Activated effector memory CD4-positive, alpha-beta T cell treated with anti-CD3 and anti-CD28 coated beads, Interleukin-2, amount 50 U/mL, for 16 hours (primary cell): ENCODE data around the gene SLC39A1.

Experiments
- DNase-seq: peaks from one replicate; pipeline ENCODE4 v3.0.0-alpha.2; 2020

Gene SLC39A1

GRCh38 chr1:153945795-153946621 is 17.3 kb downstream of the SLC39A1 start:
- DNase-seq: peak; percentile 91

DNA sequence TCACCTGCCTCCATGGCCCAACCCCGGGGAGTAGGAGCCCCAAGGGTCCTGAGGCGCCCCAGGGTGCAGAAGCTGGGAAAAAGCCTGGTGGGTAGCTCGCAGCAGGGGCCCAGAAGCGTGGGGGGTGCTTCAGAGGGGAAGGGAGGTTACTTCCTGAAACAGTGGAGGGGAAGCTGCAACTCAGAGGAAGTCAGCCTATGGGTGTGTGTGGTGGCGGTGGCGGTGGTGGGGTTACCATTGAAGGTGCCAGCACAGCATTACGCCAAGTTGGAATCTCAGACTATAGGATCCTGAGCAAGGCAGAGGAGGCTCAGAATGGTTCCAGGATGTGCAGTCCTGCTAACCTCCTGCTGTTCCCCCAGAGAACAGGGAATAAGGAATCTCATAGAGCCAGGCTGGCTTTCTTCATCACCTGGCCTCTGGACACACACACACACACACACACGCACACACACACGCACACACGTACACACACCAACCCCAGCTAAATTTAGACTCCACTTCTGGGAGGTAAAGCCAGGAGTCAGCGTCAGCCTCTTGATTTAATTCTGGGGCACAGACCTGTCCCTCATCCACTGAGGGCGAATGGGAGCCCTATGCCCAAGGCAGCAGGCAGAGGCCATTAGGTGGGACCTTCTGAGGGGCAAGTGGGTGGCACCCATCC is 18.1 kb downstream of the SLC39A1 start:
- DNase-seq: peak; percentile 90

DNA sequence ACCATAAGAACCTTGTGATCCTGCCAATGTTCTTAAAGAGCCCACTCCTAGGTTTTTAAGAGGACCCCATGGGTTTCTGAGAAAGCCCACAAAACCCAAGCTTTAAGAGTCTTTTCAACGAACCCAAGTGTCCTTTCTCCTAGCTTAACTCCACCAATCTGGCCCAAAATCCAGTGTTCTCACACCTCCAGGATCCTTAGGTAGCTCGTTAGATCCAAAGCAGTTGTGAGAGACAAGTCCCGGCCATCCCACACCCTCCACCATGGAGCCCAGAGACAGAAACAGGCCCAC is 18.6 kb downstream of the SLC39A1 start:
- no peak for DNase-seq

- no peak for DNase-seq
These were observed 19.1 kb downstream of the SLC39A1 start for GRCh38 chr1:153944005-153944826.

- DNase-seq: no peak
These were observed 20.4 kb downstream of the SLC39A1 start for GRCh38 chr1:153942766-153943549.

DNA sequence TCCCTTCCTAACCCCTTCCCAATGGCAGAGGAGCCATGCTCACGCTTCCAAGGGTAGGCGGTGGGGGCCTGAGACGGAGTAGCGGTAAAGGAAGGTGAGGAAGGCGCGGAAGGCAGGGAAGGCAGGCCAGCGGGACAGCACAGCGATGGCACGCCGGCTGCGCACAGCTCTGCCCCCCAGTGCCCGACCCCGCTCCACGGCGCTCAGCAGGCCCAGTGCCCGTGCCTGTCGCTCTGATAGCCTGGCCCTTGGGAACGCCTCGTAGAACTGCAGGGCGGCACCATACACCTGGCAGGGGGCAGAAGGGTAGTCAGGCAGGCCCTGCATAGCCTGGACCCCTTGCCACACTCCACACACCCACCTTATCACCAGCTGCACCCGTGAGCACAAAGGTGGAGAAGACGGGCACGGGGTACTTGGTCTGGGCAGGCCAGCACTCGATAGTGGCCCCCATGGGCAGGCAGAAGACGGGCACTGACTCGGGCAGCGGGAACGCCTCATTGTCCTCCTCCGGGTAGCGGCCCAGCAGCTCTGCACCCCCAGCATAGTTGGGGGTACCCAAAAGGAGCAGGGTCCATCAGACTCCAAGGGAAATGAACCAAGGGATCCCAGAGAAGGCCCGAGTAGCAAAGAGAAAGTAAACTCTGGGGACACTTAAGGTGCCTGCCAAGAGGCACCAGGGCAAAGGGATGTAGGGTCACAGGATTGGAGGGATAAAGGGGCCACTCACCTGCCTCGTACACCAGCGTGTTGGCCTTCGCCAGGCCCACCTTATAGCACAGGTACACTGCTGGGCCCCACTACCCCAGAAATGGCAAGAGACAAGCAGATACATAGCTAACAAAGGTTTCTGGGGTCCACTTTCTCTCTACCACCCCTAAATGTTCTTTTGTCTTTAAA is 21.3 kb downstream of the SLC39A1 start:
- no peak for DNase-seq

GRCh38 chr1:153940756-153941155 is 22.6 kb downstream of the SLC39A1 start:
- DNase-seq: no peak

DNA sequence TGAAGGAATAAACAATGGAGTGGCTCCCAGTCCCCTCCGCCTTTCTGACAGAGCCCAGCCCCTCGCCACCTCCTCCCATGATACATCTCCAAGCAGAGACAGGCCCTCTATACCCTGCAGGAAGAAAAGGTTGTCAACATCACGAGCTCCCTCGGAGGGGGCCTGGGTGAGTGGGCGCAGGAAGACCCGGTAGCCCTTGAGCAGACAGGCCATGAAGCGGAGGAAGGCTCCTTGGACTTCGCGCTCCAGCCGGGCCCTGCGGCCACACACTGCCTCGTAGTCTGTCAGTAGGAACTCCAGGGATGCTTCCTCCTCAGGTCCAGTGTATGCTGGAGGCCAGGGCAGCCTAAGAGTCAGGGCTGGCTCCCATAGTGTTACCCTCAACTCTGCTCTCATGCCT is 23.9 kb downstream of the SLC39A1 start:
- DNase-seq: no peak

DNA sequence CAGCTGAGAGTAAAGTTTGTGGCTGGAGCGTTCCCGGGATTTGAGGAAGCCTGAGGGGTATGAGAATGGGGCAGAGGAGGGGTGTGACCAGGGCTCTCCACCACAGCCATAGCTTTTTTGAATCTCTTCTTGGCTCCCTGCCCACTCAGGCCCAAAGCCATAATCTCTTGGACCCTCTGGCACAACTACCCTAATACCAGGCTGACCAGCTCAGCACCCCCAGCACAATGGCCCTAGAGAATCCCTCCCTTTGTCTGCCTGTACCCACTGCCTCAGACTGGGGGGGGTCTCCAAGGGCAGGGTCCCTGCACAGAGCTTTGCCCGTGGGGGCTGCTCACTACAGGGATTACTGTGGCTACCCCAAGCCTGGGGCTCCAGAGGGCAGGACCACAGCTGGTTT is 24.3 kb downstream of the SLC39A1 start:
- DNase-seq: no peak

DNA sequence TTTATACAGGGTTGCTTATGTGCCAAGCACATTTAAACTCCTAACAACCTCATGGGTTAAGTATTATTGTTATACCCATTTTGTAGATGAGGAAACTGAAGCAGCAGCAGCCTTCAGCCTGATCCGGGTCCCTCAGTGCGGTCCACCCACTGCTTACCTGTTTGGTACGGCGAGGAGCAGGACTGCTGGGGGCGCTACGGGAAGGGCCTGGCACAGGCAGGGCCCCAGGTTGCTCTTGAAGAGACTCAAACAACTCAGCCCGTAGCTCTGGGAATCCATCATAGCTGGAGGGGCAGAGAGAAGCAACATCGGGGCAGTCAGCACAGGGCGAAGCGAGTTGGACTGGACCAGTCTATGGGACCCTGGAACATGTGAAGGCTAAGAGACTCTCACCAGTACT is 26.0 kb downstream of the SLC39A1 start:
- no peak for DNase-seq

DNA sequence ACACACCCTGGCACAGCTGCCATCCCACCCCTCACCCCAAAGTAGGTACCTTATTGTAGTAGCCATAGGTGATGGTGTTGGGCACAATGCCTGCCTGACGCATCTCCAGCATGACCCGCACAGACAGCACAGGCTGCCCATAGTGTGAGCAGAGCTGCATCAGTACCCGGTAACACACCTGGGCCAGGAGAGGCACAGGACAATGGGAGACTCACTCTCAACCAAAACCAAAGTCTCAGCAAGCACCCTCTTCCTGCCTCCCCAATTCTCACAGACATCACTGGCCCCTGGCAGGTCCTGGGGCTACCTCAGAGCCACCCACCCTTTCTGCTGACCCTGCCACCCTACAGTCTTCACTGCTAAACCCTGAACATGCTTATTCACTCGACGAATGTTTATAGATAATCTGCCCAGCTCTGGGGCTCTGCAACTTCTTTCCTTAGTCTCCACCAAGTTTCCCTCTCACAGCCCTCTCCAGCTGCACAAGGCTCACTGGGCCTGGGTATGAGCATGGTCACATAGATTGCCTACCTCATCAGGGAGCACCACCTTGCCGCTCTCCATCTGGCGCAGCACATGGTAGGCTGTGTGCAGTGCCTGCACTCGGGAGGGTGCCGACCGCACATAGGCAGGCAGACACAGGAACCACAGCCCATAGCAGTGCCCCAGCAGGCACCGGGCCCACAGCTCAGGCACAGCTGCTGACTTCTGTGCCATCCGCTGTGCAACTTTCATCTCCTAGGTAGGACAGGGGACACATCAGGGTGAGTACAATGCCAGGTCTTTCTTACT is 27.1 kb downstream of the SLC39A1 start:
- DNase-seq: no peak

DNA sequence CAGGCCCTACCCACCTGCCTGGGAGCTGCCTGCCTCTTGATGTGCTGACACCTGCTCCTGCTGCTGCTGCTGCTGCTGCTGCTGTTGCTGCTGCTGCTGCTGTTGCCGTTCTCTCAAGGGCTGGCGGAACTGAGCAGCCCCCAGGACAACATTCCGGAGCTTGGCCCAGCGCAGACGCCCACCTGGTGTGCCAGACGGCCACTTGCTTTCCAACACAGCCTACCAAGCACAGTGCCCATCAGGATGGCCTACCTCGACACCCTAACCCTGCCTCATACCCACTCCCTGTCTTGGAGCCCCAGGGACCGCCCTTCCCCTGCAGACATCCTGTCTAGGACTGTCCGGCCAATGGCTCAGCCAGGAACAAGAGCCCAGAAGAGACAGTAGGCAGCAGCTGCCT is 28.6 kb downstream of the SLC39A1 start:
- DNase-seq: peak; percentile 58

DNA sequence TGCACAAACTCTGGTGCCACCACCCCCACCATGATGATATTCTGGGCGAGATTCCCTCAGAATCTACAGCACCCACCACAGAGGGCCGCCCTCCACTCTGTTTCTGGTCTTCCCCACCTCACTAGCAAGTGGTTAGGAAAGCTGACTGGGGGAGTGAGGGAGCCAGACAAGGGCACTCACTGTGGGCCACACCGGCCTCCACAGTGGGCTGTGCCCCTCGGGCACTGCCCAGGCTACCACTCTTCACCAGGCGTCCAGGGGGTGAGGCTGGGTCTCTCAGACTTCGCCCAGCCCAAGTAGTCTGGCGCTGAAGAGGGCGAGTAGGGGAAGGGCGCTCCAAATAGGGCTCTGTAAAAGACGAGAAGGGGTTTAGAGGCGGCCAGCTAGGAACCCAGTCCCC is 29.4 kb downstream of the SLC39A1 start:
- peak; percentile 52 for DNase-seq

GRCh38 chr1:153933430-153933829 is 29.9 kb downstream of the SLC39A1 start:
- no peak for DNase-seq

DNA sequence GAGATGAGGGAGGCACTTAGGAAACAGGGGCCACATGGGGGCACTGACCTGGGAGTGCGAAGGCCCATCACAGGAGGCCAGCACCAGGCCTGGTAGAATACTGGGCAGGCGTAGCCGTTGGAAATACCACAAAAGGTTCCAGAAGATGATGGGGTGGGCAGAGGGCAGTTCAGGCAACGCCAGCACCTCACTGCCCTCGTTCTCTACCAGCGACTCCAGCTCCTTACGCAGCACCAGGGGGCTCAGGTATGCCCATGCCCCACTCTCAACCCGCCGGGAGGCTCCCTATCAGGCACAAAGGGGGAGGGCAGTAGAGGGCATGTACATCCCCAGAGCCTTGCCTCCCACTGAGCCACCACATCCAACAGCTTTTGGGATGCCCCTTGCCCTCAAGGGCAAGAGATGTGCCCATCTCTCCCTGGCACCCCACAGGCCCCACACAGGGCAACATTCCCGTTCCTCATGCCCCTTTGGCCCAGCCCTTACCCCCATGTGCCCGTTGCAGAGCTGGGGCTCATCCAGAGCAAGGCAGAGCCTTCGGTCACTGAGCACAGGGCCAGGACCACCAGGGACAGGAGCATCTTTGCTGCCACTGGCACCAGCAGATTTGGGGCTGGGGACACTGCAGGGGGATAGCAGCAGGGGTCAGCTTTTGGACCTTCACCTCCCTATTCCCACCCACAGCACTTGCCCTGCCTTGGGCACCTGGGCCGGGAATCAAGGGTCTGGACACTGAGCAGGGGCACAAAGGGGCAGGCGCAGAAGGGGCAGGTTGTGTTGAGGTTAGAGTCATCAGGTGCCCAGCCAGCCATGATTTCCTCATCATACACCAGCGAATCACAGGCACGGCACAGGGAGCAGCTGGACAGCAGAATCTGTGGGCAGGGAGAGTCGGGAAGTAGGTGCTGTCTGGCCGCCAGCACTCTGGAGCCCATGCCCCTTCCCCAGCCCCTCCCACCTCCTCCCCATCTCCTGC is 30.9 kb downstream of the SLC39A1 start:
- peak; percentile 33 for DNase-seq

GRCh38 chr1:153929981-153930948 is 33.1 kb downstream of the SLC39A1 start:
- peak; percentile 55 for DNase-seq

- DNase-seq: no peak
These were observed 33.9 kb downstream of the SLC39A1 start for GRCh38 chr1:153929426-153929825.

GRCh38 chr1:153928791-153929341 is 34.5 kb downstream of the SLC39A1 start:
- DNase-seq: peak; percentile 30
